ENCODE results near the gene AFDN.

GRCh38 chr6:167779129-167779992, 47.4 kb upstream of the AFDN start:
- TF ChIP-seq CTCF (IDR thresholded peaks at IDR 0.05) (no peak), POLR2AphosphoS5 (IDR thresholded peaks at IDR 0.05; ENCODE audit: insufficient read depth in 1 of 2, low read depth in 1 of 2) (no peak), POLR2A (IDR thresholded peaks at IDR 0.05) (no peak)

Data from vagina (tissue), 2 donors.